Middle frontal gyrus (tissue), 1 donor: ENCODE results near the gene CXXC5.

Experiments
- DNase-seq: peaks from one replicate; pipeline ENCODE4 v3.0.0-alpha.2; 2015; ENCODE audit warnings: low spot score; ENCODE audit errors: extremely low spot score

The CXXC5 gene

DNA sequence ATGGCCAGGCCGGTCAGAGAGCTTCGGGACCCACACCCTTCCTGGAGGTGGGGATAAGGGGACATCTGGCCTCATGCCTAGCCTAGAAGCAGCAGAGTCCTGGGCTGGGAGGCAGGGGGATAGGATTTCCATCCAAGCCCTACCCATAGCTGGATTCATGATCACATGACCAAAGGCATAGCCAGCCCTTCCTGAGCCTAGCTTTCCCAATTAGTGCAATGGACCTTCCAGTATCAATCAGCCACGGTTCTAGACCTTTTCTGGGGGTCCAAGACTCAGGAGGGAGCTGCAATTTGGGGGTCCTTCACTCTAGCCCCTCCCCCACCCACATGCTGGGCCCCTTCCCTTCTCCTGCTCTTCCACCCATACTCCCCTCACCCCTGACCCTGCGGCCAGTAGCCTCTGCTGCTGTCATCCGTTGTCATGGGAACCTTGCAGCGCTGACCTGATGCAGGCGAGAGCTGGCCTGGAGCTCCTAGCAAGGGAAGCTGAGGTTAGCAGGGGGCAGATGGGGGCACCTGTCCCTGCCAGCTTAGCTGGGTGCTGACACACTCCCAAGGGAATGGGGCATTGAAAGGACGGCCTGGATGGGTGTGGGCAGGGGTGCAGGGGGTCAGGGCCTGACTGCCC is 44.6 kb downstream of the CXXC5 start:
- no peak for DNase-seq

DNA sequence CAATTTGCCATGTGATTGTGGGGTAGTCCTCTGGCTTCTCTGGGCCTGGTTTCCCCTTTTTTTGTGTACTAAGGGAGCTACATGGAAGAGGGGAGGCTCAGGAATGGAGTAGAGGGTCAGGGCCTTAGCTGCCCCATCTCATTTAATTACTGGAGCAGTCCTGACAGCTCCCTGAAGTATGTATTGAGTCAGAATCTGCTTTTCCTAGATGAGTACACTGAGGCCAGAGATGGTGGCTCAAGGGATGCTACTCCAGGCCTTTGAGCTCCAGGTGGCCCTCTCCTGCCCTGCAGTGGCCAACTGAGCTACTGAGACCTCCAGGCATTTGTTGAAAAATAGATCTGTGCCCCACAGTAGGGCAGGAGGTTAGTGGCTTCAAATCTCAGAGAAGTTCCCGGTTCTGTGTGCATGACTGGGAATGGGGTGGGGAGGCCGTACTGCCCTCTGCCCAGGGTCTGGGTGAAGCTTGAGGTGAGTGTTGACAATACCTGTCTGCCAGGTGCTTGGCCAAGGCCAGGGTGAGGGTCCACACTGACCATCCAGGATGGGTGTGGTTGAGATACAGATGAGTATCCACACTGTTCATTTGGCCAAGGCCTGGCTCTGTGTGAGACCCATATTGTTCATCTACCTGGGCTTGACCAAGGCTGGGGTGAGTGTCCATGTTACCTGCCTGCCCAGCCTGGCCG is 45.7 kb downstream of the CXXC5 start:
- no peak for DNase-seq

DNA sequence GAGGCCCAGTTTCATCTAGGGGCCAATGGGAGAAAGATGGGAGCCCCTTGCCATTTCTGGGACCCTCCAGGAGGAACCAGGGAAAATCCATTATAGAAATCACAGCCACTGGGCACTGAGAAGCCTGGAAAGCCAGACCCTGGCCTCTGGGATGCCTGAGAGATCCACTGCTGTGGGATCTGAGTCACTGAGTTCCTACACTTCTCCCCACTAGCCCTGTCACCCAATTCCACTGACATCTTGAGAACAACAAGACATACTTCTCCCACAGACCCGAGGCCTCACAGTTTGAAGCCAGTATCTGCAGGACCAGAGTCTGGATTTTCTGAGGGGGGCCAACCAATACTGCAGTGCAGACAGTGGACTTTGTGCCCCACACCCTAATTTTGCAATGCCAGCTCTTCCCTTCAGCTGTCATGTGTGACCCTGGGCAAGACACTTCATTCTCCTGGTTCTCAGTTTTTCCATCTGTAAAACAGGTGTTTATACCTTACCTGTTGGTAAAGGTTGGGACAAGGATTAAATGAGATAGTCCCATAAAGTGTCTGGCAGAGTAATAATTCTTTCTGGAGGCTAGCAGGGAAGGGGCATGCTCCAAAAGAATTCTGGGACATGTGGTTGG is 46.5 kb downstream of the CXXC5 start:
- DNase-seq: no peak

DNA sequence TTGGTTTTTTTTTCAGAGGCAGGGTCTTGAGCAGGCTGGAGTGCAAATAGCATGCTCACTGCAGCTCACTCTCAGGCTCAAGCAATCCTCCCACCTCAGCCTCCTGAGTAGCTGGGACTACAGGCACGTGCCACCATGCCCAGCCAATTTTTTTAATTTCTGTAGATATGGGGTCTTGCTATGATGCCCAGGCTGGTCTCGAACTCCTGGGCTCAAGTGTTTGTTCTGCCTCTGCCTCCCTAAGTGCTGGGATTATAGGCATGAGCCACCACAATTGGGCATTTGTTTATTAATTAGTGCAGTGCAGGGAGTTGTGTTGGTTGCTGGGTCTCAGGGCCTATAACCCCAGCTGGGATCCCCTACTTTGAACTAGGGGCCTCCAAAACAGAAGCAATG is 47.0 kb downstream of the CXXC5 start:
- no peak for DNase-seq

DNA sequence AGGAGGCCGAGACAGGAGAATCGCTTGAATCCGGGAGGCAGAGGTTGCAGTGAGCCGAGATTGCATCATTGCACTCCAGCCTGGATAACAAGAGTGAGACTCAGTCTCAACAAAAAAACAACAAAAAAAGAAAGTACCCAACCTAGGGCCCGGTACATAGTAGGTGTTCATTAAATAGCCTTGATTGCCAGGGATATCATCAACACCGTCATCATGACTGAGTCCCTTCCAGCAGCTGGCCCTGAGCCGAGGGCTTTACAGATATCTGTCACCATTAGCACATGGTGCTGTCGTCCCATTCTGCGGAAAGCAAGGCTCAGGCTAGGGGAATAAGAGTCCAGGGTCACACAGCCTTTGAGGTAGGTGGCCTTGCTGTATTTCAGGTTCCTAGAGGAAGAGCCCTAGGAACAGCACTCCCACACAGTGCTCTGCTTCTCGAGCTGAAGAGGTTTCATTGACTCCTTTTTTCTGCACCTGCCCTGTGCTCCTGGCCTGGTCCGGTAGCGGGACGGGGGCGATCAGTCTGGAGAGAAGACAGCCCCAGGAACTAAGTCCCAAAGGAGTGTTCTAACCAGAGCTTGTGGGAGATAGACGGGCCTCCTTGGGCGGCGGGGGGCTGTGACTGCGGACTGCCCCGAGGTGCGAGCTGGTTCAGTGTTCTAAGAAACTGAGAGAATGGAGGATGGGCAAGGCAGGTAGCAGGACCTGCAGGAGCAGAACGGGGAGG is 48.2 kb downstream of the CXXC5 start:
- DNase-seq: no peak

DNA sequence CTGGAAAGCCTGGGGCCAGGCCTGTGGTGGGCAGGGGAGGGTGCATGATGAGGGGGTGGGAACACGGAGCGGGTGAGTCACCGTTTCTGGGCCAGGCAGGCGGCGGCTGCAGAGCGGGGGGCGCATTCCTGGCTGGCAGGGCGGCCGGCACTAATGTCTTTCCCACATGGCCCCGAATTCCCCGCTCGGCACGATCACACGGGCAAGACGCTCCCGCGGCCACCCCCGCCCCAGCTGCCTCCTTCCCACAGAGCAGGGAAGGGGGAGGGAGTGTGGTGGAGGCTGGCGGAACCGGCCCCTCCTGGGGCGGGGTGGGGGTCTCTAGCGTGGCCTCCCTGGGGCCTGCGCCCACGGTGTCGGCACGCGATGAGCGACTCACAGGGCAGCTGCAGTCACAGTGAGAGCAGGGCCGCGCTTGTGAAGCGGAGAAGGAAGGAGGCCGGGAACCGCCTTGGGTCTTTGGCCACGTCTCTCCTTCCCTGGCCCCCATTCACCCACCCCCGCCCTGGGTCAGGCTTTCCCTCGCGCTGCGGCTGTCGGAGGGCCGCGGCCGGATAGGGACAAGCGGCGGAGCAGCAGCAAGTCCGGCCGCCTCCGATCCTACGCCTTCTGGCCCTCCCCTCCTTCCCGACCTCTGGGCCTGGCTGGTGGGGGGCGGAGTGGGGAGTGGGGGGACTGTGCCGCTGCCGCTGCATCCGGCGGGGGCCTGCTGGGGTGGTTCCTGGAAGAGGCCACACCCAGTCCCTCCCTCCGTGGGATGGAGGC is 48.9 kb downstream of the CXXC5 start:
- no peak for DNase-seq

DNA sequence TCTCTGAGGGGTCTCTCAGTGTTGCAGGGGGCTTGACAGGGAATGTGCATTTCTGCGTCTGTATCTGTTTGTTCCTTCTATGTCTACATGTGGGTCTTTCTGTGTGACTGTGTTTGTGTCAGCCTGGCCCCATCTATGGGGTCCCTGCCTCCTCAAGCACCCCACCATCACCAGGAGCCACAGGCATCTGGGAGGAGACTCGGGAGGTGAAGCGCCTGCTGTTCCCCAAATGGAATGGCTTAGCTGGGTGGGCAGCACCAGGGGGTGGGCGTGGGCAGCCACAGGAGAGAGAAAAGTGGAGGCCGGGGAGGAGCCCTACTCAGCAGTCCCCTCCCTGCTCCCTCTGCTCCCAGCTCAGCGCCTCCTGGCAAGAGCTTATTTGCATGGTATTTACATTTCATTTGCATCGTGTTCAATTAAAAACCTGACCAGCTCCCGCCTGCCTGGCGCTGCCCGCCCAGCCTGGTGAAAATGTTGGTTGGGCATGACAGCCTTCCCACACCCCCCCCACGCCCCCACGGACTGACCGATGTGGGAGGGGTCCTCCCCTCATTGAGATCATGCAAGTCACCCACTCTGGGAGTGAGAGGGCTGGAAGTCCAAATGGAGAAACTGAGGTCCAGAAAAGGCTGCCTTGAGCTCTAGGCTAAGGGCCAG is 50.5 kb downstream of the CXXC5 start:
- no peak for DNase-seq

DNA sequence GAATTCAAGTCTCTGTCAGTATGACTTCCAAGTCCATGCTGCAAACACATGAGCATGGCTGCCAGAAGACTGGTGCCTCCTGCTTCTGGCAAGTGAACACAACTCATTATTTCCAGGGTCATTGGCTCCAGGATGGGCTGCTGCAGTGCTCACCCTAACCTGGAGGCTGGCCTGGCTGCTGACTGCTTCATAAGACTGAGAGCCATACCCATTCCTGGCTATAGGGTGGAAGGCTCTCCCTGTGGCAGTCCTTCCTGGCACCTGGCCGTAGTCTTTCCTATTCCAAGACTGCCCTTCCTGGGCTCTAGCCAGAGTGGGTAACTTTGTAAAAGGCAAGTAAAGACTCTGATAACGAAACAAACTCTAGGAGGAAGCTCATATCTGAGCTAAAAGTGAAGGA is 51.2 kb downstream of the CXXC5 start:
- DNase-seq: no peak

DNA sequence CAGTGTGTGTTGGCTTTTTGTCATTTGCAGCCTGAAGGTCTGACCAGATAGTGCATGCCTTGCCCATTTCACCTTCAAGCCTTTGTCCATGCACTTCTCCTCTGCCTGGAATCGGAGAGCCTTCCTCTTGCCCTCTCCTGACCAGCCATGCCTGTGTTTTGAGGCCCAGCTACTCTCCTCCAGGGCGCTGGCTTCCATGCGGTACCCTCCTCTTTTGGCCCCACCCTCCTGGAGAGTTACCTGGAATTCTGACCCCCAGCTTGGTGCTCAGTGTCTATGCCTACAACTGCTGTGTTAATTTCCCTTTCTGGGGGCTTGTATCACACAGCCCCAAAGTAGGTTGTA is 52.5 kb downstream of the CXXC5 start:
- DNase-seq: no peak

DNA sequence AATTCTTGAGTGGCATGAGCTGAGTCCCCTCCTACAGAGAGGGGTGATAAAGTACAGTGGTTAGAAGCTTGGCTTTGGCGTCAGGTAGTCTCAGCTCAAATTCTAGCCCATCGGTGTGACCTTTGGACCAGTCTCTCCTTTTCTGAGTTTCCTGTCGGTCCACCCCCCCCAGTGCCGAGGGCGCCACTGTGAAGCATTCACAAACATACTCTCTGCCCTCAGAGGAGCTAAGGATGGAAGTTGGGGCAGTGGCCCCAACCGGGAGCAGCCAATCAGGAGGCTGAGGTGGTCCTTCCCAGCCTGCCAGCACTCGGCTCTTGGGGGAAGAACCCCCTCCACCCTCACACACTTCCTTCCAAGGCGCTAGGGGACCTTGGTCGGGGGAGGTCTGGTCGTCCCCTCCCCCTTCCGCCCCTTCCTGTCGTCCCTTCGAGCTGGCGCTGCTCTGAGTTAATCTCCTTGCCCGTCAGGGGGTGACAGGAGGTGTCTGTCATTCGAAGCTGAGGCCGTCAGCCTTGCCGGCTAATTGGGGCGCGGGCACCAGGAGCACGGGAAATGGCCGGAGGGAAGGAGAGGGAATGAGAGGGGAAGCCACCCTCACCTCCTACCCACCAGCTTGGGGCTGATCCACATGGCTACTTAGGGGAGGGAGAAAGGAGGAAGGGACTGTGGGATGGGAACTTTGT is 53.0 kb downstream of the CXXC5 start:
- no peak for DNase-seq

DNA sequence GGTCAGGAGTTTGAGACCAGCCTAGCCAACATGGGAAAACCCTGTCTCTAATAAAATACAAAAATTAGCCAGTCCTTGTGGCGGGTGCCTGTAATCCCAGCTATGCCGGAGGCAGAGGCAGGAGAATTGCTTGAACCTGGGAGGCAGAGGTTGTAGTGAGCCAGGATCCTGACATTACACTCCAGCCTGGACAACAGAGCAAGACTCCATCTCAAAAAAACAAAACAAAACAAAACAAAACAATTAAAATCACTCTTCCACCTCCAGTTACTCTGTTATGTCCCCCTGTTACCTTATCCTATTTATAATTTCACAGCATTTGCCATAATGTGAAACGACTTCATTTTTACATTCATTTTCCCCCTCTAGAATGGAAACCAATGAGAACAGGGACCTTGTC is 54.4 kb downstream of the CXXC5 start:
- no peak for DNase-seq

DNA sequence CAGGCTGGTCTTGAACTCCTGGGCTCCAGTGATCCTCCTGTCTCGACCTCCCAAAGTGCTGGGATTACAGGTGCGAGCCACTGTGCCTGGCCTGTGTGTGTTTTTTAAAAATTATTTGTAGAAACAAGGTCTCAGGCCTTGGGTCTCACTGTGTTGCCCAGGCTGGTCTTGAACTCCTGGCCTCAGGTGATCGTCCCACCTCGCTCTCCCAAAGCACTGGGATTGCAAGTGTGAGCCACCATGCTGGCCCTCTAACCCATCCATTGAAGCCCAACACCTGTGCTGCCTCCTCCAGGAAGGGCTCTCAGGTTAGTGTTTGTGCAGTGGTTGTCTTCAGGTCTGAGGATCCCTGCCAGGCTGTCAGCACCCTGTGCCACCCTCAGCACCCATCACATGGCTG is 56.6 kb downstream of the CXXC5 start:
- DNase-seq: no peak

DNA sequence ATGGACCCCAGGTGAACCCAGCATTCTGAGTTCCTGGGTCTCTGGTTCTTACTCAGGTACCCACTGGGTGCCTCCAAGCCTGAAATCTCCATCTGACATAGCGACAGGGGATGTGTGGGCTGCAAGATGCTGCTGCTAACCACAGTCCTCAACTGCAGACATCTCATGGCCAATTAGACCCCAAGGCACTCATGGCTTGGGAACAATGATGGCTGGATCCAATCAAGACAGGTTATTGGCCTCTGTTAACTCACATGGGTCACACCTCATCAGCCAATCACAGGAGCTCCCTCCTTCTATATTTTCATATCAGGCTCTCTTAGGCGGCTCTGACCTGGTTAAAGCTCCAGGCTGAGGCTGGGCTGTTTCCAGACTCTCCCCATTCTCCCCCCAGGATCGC is 57.0 kb downstream of the CXXC5 start:
- DNase-seq: no peak

DNA sequence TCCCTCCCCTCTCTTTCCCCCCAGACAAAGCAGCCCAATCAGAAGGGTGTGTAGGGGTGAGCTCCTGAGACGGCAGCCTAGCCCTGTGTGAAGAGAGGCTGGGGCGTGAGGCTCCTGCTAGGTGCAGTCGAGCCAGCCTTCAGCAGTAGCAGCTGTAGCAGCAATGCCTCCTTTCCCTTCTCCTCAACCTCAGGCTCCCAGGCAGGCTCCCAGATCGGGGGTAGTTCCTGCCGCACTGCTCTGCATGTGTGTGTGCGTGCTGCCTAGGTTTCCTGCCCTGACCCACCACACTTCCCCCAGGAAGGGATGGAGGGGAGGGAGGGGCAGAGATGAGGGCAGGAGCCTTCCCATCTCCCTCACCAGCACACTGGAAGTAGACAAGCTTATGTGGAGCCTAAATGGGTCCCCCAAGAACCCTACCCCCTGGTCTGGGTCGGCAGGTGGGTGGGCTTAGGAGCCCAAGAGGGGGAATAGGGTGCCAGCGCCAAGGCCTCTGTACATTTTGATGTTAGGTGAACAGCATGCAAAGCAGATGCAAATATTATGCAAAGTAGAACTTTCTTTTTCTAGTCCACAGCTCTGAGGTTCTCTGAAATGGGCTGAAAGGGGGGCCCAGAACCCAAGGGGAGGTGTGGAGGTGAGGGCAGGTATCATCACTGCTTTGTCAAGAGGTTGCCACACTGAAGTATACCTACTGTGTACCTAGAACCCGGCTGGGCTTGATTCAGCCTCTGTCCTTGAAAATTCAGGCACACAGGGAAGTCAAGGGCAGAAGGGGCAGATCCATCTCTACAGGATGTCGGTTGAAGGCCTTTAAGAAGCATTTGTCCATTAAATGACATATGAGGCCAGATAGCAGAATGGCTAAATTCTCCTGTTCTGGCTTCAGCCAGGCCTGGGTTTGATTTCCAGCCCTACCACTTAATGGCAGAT is 57.8 kb downstream of the CXXC5 start:
- no peak for DNase-seq

DNA sequence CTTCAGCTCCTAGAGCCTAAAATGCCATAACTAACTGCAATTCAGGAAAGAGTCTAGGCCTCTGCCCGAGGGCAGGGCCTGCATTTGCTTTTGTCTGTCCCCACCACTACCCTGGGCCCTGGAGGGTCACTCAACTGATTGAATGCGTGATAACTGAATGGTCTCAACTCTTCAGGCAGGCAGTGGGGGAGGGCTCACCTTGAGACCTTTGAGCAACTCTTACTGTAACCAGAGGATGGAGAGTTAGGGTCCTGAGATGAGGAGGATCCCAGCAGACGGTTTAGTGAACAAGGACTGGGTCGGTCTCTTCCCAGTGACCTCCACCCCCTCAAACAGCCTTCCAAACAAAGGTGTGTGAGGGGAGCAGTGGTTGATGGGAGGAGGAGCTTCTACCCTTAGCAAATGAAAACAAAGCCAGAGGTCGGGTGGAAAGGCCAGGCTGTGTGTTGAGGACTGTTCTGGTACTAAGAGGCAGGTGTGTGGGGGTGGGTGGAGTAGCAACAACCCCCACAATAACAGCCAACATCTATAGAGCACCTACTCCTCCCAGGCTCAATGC is 59.4 kb downstream of the CXXC5 start:
- DNase-seq: no peak

DNA sequence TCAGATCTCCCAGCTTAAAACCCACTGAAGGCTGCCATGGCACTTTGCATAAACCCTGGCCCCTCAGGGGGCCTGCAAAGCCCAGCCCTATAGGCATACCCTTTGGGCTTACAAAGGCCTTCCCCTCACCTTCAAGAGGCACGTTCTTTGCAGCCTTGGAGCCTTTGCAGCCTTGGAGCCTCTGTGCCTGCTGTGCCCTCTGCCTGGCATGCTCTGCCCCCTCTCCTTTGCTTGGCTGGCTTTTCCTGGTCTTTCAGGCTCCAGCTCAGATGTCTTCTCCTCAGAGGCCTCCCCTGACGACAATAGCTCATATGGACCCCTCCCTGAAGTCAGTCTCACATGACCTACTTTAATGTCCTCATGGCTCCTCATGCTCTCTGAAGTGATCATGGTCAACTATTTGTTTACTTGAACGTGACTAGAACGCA is 60.3 kb downstream of the CXXC5 start:
- no peak for DNase-seq

DNA sequence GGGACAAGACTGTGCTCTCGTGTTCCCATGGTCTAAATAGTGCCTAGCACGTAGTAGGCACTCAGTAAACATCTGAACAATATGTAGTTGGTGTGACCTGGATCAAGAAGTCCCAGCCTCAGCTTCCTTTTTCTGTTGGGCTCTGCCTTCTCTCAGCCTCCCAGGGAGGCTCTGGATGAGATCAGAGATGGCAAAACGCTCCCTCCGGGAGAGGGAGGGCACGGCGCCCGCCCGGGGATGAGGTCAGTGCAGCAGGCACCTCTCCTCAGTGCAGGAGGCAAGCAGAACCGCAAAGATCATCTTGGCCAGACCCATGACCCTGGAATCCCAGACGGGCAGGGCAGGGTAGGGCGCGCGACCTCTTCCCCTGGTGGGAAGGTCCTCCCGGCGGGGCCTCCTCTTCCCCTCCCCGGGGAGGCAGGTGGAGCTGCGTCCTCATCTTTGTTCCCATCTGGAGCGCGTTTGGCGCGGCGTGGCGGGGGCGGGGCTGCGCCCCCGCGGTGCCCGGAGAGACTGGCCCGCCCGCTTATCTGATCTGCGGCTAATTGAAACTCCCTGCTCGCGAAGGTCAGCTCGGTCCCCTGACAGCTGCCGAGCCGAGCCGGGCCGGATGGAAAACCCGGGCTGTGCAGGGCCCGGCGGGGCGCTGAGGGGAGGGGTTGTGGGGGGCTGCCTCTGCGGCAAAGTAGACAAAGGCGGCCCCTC is 60.9 kb downstream of the CXXC5 start:
- DNase-seq: no peak

DNA sequence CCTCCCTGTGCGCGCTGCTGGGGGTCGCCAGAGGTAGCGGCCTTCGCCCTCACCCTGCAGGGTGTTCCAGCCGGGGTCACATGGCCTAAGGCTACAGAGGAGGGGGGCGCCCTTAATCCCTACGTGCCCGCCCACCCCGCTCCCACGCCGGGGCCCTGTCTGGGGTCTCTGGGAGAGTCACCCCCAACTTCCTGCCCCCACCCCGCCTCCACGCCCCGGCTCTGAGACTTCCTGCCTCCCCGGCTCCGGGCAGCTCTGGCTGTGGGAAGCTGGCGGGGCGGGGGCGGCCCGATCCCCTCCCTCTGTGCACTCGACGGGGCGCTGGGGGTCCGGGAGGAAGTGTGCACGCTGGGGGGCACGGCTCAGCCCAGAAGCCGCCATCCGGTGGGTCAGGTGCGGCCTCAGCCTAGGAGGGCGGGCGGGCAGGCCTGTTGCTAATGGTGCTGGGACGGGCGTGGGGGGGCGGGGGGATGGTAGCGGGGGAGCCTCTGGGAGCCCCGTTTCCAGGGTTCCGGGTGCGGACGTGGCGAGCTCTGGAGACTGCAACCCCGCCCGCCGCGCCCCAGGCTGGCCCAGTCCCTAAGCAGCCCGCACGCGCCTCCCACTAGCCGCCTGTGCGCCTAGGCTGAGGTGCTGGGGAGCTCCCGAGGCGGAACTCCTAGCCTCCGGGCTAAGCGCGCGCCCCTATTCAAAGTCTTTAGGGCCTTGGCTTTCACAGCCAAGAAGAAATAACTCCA is 61.6 kb downstream of the CXXC5 start:
- no peak for DNase-seq
